Calu3 (cell line): ENCODE data around the gene CHMP2A. TPM values are rescaled to one million over a fixed set of nuclear protein-coding genes. Genes with fewer than 3 reads are reported as not detected.

ENCODE experiments used
- BruUV-seq: library from RNA; stranded (reverse); fragments of 400-500 nt; replicated peaks from 2 replicates; lab custom pipeline; 2021; lab: Mats Ljungman, UMichigan
- CTCF ChIA-PET: fragments of 300-600 bp; sonication (Branson Sonifier 250); formaldehyde crosslinking; loops from one replicate; lab custom pipeline; 2022; ENCODE audit warnings: antibody characterized with exemption; lab: Charles Lee
- DNase-seq: peaks from one replicate; pipeline ENCODE4 v3.0.0; 2022
- H3K27ac Mint-ChIP-seq: one replicate; pipeline ENCODE4 v1.8.0; 2022; ENCODE audit warnings: mixed read lengths; ENCODE audit not compliant: unreplicated experiment
- H3K27me3 Mint-ChIP-seq: one replicate; pipeline ENCODE4 v1.8.0; 2022; ENCODE audit warnings: mixed read lengths; ENCODE audit not compliant: unreplicated experiment
- H3K36me3 Mint-ChIP-seq: one replicate; pipeline ENCODE4 v1.8.0; 2022; ENCODE audit warnings: mild to moderate bottlenecking, moderate library complexity, mixed read lengths; ENCODE audit not compliant: insufficient read depth, unreplicated experiment
- H3K4me1 Mint-ChIP-seq: one replicate; pipeline ENCODE4 v1.8.0; 2022; ENCODE audit warnings: mild to moderate bottlenecking, low read depth, mixed read lengths; ENCODE audit not compliant: unreplicated experiment
- H3K4me3 Mint-ChIP-seq: one replicate; pipeline ENCODE4 v1.8.0; 2022; ENCODE audit warnings: mild to moderate bottlenecking, low read depth, moderate library complexity, mixed read lengths; ENCODE audit not compliant: unreplicated experiment
- H3K9me3 Mint-ChIP-seq: one replicate; pipeline ENCODE4 v1.8.0; 2022; ENCODE audit warnings: low read depth, mixed read lengths; ENCODE audit not compliant: unreplicated experiment
- intact Hi-C: fragments of 100-400 bp; cut with micrococcal nuclease; formaldehyde crosslinking; loops from one replicate; pipeline ENCODE4 v1.10.0; 2022; ENCODE audit not compliant: unreplicated experiment
- total RNA-seq: library from RNA; stranded (reverse); gene quantifications from 2 replicates; pipeline ENCODE4 v1.2.3, GENCODE V29; 2022
- TF ChIP-seq, protein P1 (sequence below): fragments of 200-600 bp; IDR thresholded peaks from one replicate; pipeline ENCODE4 v1.8.0; 2022; ENCODE audit warnings: antibody characterized with exemption; ENCODE audit not compliant: unreplicated experiment

The CHMP2A gene
- total RNA-seq, 1 experiment from 2014 or later, result 168 TPM

DNA sequence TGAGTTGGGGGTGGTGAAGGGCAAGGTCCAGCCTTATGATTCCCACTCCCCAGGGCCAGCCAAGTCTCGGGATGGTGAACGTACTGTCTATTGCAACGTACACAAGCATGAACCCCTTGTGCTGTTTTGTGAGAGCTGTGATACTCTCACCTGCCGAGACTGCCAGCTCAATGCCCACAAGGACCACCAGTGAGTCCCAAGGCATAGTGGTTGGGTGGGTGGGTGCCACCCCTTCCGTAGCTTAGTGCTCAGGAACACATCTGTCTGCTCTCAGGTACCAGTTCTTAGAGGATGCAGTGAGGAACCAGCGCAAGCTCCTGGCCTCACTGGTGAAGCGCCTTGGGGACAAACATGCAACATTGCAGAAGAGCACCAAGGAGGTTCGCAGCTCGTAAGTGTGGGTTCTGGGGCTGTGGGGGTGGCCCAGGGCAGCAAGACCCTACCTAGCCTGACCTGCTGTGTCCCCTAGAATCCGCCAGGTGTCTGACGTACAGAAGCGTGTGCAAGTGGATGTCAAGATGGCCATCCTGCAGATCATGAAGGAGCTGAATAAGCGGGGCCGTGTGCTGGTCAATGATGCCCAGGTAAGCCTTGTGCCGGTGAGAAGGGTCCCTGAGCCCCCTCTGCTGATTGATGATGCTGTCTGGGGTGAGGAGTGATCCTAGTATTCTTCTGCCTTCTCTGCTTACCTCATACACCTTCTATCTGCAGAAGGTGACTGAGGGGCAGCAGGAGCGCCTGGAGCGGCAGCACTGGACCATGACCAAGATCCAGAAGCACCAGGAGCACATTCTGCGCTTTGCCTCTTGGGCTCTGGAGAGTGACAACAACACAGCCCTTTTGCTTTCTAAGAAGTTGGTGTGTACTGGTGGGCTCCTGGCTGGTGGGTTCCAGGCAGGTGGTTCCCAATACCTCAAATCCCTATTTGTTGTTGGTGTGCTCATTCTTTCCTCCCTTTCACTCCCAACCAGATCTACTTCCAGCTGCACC, 7.3 kb downstream of the CHMP2A start:
- Mint-ChIP-seq H3K36me3 (peaks cover 85% of the 10 kb centered on the region), H3K9me3 (no peaks in the 10 kb centered on the region), H3K4me3 (no peak overlapping the region), H3K27me3 (peaks cover 10% of the 10 kb centered on the region), H3K4me1 (peaks cover 17% of the 10 kb centered on the region), H3K27ac (no peak overlapping the region)
- CTCF ChIA-PET, result no interaction called here
- TSS peak; percentile 8 for BruUV-seq
- no peak for DNase-seq
- TF ChIP-seq, protein P1, sequence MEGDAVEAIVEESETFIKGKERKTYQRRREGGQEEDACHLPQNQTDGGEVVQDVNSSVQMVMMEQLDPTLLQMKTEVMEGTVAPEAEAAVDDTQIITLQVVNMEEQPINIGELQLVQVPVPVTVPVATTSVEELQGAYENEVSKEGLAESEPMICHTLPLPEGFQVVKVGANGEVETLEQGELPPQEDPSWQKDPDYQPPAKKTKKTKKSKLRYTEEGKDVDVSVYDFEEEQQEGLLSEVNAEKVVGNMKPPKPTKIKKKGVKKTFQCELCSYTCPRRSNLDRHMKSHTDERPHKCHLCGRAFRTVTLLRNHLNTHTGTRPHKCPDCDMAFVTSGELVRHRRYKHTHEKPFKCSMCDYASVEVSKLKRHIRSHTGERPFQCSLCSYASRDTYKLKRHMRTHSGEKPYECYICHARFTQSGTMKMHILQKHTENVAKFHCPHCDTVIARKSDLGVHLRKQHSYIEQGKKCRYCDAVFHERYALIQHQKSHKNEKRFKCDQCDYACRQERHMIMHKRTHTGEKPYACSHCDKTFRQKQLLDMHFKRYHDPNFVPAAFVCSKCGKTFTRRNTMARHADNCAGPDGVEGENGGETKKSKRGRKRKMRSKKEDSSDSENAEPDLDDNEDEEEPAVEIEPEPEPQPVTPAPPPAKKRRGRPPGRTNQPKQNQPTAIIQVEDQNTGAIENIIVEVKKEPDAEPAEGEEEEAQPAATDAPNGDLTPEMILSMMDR, result no peak
- intact Hi-C loops, result no loop called here

DNA sequence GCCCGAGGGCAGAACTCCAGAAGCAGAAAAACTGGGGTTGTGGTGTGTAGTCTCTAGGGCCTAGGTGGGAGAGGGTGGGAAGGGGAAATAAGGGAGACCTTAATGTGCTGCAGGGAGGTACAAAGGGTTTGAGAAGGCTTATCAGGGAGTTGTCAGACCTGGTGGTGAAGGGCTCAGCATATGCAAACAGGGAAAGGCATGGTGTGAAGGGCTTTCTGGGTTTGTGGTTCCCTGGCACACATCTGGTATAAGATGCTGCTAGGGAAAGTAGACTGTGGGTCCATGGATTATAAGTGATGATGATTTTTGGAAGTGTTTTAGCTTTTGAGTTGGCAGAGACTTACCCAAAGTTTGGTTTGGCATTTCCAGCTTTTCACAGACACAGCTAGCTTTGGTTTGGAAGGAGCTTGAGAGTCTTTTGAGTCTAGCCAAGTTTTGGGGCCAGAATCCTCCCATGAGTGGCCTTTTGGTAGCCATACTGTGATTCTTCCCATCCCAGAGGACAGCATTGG, 8.8 kb downstream of the CHMP2A start:
- intact Hi-C loops, result no loop called here
- Mint-ChIP-seq H3K27ac (peak overlapping the region; percentile 93), H3K4me3 (peak overlapping the region; percentile 96), H3K4me1 (peaks cover 17% of the 10 kb centered on the region), H3K9me3 (no peaks in the 10 kb centered on the region), H3K27me3 (peaks cover 23% of the 10 kb centered on the region), H3K36me3 (peaks cover 77% of the 10 kb centered on the region)
- no peak for DNase-seq
- CTCF ChIA-PET, result no interaction called here
- TF ChIP-seq, protein P1, result no peak
- no TSS peak for BruUV-seq

DNA sequence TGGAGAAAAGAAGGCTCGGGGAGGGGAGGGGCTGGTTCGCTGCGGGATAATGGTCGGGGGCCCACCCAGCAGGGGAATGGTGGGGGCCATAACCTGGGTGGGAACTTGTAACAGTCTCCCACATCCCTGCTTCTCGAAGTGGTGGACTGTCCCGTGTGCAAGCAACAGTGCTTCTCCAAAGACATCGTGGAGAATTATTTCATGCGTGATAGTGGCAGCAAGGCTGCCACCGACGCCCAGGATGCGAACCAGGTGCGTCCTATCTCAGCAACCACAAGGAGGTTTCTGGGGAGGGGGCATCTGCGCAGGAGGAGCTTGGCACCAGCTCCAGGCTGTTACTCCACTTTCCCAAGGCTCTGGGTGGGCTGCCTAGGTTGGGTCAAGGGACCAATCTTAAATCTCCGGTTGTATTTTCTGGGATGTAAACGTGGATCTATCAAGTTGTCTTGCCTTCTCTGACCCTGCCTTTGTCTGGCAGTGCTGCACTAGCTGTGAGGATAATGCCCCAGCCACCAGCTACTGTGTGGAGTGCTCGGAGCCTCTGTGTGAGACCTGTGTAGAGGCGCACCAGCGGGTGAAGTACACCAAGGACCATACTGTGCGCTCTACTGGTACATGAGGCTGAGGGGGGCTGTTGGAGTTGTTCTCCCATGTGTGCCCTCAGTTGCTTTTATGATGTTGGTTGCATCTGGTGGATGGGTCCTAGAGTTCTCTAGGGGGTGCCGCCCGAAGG, 9.5 kb downstream of the CHMP2A start:
- Mint-ChIP-seq H3K4me3 (peak overlapping the region; percentile 96), H3K4me1 (peaks cover 17% of the 10 kb centered on the region), H3K27me3 (peaks cover 30% of the 10 kb centered on the region), H3K9me3 (no peaks in the 10 kb centered on the region), H3K27ac (peak overlapping the region; percentile 93), H3K36me3 (peaks cover 71% of the 10 kb centered on the region)
- CTCF ChIA-PET, result interaction anchor here (0.6 kb wide), 1 partner anchor 86 kb away, joined by 6 read pairs; no protein-coding TSS in a partner anchor
- no peak for DNase-seq
- intact Hi-C loops, result loop anchor here (2.0 kb wide), 1 partner anchor 27 kb away; the partner anchor contains the start of gene MZF1
- TSS peak; percentile 49 for BruUV-seq
- TF ChIP-seq, protein P1, result no peak
